ENCODE results near the gene DCUN1D2.

DNA sequence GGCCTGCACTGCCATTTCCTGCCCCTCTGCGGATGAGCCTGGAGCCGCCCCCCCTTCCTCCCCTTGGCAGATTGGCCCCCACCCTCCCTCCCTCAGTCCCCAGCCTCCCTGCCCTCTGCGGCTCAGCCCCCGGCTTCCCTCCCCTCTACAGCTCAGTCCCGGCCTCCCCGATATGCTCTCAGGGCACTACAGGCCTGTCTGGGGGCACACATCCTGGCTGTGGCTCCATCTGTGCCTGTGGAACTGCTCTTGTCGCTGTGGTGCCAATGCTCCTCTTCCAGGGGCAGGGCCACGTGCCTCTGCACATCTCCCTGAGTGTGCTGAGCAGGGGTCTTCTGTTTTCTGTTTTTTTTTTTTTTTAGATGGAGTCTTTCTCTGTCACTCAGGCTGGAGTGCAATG is 76.2 kb downstream of the DCUN1D2 start:
- TF ChIP-seq, protein P1, sequence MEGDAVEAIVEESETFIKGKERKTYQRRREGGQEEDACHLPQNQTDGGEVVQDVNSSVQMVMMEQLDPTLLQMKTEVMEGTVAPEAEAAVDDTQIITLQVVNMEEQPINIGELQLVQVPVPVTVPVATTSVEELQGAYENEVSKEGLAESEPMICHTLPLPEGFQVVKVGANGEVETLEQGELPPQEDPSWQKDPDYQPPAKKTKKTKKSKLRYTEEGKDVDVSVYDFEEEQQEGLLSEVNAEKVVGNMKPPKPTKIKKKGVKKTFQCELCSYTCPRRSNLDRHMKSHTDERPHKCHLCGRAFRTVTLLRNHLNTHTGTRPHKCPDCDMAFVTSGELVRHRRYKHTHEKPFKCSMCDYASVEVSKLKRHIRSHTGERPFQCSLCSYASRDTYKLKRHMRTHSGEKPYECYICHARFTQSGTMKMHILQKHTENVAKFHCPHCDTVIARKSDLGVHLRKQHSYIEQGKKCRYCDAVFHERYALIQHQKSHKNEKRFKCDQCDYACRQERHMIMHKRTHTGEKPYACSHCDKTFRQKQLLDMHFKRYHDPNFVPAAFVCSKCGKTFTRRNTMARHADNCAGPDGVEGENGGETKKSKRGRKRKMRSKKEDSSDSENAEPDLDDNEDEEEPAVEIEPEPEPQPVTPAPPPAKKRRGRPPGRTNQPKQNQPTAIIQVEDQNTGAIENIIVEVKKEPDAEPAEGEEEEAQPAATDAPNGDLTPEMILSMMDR (conservative IDR thresholded peaks at IDR 0.05; ENCODE audit: low read depth, low read length): no peak
- no peak for TF ChIP-seq EZH2 (IDR thresholded peaks at IDR 0.05; ENCODE audit: borderline replicate concordance, low read depth, low read length, poor library complexity, severe bottlenecking)
